ENCODE measurements around the gene TRAF1.

Gene TRAF1

DNA sequence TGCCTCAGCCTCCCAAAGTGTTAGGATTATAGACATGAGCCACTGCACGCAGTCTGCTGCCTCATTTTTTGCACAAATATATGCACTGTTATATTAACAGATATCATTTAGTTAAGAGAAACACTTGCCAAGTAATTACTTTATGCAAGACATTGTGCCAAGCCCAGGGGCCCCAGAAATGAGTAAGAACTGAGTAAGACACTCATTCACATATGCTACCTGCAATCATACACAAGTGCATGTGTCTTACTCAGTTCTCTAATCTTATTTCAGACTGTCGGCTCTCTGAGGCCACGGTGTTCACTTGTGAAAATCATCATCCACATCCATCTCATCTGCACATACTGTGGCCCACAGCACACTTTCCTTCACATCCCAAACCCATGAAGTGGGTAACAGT, 16.0 kb downstream of the TRAF1 start:
- H3K4me3 ChIP-seq (replicated peaks in 1 of 2; ENCODE audit: low read depth in 2 of 2, low read length in 2 of 2), result no peak overlapping the region
- no peak for DNase-seq (ENCODE audit: low read depth in 2 of 2)
- TF ChIP-seq, protein P1, sequence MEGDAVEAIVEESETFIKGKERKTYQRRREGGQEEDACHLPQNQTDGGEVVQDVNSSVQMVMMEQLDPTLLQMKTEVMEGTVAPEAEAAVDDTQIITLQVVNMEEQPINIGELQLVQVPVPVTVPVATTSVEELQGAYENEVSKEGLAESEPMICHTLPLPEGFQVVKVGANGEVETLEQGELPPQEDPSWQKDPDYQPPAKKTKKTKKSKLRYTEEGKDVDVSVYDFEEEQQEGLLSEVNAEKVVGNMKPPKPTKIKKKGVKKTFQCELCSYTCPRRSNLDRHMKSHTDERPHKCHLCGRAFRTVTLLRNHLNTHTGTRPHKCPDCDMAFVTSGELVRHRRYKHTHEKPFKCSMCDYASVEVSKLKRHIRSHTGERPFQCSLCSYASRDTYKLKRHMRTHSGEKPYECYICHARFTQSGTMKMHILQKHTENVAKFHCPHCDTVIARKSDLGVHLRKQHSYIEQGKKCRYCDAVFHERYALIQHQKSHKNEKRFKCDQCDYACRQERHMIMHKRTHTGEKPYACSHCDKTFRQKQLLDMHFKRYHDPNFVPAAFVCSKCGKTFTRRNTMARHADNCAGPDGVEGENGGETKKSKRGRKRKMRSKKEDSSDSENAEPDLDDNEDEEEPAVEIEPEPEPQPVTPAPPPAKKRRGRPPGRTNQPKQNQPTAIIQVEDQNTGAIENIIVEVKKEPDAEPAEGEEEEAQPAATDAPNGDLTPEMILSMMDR (IDR thresholded peaks at IDR 0.05; ENCODE audit: low read depth, low read length), result no peak

DNA sequence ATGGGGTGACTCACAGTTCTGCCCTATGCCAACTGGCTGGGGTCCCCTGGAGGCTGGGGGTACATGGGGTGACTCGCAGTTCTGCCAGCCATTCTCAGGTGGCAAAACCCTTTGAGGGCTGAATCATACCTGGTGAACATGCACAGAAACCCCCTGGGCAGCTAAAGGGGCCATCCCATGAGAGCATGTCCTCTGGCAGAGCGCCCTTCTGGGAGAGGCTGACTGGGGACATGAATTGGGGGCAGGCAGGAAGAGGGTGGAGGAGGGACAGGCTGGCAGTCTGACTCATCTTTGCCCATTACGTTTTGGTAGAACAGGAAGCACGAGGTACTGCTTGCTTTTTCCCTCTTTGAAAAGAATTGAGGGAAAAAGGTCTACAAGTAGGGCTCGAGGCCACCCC, 16.7 kb downstream of the TRAF1 start:
- no peak for DNase-seq (ENCODE audit: low read depth in 2 of 2)
- TF ChIP-seq, protein P1 (IDR thresholded peaks at IDR 0.05; ENCODE audit: low read depth, low read length), result no peak
- H3K4me3 ChIP-seq (replicated peaks in 1 of 2; ENCODE audit: low read depth in 2 of 2, low read length in 2 of 2), result no peak overlapping the region

DNA sequence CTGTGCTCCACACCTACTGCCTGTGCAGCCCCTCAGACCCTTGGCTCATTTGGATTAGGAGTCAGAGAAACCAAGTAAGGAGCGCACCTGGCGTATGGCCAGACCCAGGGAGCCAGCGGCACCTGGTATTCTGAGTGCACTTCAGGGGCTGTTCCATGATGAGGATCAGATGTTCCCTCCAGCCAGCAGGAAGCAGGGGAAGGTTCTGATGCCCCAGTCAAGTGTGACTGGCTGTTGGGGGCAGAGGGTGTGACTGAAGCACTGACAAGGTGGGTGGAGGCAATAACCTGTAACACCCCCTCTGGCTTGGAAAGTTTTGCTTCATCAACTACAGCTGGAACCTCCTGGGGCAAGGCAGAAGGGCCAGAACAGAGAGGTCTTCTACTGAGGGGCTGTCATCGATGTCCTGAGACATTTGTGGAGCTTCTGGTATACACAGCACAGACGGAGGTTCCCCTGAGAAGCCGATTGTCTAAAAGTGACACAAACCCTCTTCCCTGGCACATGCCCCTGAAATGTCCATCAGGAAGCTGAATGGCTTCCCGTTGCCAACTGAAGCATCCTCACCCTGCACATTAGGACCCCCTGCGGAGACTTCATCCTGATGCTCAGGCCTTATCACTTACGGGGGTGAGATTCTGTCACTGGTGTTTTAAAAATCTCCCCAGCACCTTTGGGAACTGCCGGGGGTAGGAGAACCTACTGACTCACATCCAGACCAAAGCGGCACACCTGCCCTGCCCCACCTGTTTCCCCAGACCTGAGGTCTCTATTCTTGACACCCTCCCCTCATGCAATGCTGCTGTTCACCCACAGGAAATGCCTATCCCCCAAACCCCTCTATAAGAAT, 21.1 kb downstream of the TRAF1 start:
- no peak for DNase-seq (ENCODE audit: low read depth in 2 of 2)
- TF ChIP-seq, protein P1 (IDR thresholded peaks at IDR 0.05; ENCODE audit: low read depth, low read length), result no peak

DNA sequence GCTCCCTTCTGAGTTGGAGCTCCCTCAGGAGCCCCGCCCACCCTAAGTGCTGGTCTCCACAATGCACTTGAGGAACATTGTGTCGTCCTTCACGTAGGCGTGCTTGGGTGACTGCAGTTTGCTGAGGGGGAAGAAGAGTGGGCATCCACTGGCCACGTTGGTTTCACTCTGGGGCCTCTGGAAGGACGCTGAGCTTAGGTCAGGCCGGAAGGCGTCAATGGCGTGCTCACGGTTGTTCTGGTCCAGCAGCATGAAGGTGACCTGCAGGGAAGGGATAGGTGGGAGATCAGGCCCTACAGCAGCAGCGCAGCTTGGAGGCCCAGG, 21.7 kb downstream of the TRAF1 start:
- DNase-seq (ENCODE audit: low read depth in 2 of 2), result no peak
- TF ChIP-seq, protein P1 (IDR thresholded peaks at IDR 0.05; ENCODE audit: low read depth, low read length), result no peak
- no peak overlapping the region for H3K4me3 ChIP-seq (replicated peaks in 1 of 2; ENCODE audit: low read depth in 2 of 2, low read length in 2 of 2)

More for the DNA sequence above, 21.1 kb downstream of the TRAF1 start:
- H3K4me3 ChIP-seq (replicated peaks in 1 of 2; ENCODE audit: low read depth in 2 of 2, low read length in 2 of 2), result no peak overlapping the region

DNA sequence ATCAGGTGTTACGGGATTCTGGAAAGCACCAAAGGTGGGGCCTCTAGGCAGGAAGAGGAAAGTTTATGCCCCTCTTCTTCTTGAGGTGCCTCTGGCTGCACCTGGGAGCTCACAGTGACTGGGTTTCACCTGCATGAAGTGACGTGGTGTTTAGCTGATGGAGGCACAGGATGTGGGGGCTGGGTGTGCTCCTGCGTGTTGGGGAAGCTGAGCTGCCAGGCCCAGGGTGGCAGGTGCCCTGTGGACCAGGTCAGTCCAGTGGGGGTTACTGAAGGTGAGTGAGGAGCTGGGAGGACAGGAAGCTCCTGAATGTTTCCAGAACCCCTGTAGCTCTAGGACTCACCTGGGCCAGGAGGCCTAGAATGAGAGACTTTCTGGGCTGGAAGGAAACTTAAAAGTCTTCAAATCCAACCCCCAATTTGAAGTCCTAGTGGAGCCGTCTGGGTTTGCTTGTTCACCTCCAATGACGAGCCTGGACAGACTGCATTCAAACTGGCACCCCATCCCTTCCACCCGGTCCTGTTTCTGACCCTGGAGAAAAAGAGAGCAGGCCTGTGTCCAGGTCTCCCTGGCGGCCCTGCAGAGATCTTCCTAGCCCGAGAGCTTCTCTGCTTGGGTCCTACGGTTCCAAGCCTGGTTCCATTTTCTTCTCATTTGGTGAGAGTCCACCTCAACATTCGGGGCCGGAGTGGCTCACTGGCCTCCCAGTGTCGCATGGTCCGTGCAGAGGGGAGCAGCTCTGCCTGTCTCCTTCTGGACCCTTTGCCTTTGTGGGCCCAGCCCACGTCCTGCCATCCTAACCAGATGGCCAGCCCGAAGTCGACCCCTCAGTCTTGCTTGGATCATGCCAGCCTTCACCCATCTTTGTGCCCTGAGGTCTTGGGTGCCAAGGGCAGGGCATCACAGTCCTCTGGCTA, 22.3 kb downstream of the TRAF1 start:
- DNase-seq (ENCODE audit: low read depth in 2 of 2), result no peak
- TF ChIP-seq, protein P1 (IDR thresholded peaks at IDR 0.05; ENCODE audit: low read depth, low read length), result no peak
- no peak overlapping the region for H3K4me3 ChIP-seq (replicated peaks in 1 of 2; ENCODE audit: low read depth in 2 of 2, low read length in 2 of 2)

DNA sequence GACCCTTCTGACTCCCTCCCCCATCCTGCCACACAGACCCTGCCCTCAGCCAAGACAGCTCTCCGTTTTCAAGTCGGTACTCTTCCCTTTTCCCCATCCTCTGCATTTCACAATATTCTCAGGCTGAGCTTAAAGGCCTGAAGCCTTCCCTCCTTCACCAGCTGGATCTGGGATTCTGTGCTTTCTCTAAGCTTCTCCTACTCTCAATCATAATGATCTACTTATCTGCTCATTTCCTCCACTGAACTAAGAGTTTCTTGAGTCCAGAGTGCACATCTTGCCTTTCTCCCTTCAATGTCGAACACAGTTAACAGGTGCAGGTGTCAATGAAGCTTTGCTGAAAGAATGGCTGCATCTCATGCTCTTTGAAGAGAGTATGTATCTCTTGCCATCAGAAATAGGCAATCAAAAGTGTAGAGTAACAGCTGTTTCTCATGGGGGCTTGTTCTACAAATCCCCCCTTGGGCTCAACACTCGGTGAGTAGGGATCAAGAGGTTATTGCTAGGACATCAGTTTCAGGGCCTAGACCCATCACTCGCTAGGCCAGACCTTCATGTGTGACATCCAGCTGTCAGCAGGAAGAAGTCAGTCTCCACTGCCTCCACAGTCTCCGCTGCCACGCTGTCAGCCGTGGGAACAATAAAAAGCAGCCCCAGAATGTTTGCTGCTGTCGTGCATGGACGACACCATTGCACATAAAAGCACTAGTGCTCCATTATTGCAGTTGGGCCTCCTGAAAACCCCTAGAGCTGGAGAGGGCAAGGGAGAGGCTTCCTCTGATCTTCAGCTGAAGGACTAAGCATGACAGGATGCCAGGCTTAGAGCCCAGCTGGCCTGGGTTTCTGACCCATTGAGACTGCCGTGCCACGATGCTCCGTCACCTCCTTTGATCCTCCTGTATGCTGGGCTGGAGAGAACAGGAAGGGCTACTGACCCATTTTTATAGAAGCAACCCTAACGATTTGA, 23.7 kb downstream of the TRAF1 start:
- no peak overlapping the region for H3K4me3 ChIP-seq (replicated peaks in 1 of 2; ENCODE audit: low read depth in 2 of 2, low read length in 2 of 2)
- TF ChIP-seq, protein P1 (IDR thresholded peaks at IDR 0.05; ENCODE audit: low read depth, low read length), result no peak
- no peak for DNase-seq (ENCODE audit: low read depth in 2 of 2)
